Measurements from ENCODE around the gene MCRIP2. TPM values are rescaled to one million over a fixed set of nuclear protein-coding genes. Genes with fewer than 3 reads are reported as not detected.

MCRIP2 gene
- total and polyA plus RNA-seq, 3 donors from 2014 or later, result 78.2 to 134 (median 83.1) TPM

GRCh38 chr16:638836-639235 lies 2.8 kb upstream of the MCRIP2 start:
- 42 to 64% methylated on average over 6 to 9 of the region's 9 CpGs for WGBS, 2 donors
- Histone ChIP-seq H3K36me3 (ENCODE audit: low read depth, missing control alignments) (no peaks in the 10 kb centered on the region), H3K27me3 (no peaks in the 10 kb centered on the region), H3K9me3 (no peaks in the 10 kb centered on the region), H3K27ac (no peak overlapping the region), H3K4me3 (no peak overlapping the region), H3K4me1 (peaks cover 28% of the 10 kb centered on the region)
- TF ChIP-seq POLR2A (IDR thresholded peaks at IDR 0.05) (no peak), CTCF (IDR thresholded peaks at IDR 0.05) (no peak)
- DNase-seq, result no peak
- intact Hi-C loops (cut with DNase I; ENCODE audit: low total_unique reads), result loop anchor here (10.0 kb wide), 1 partner anchor 54 kb away; no protein-coding TSS in a partner anchor

GRCh38 chr16:640614-641013 lies 1.0 kb upstream of the MCRIP2 start:
- Histone ChIP-seq H3K27ac (no peak overlapping the region), H3K27me3 (no peaks in the 10 kb centered on the region), H3K4me1 (peaks cover 24% of the 10 kb centered on the region), H3K9me3 (no peaks in the 10 kb centered on the region), H3K4me3 (no peak overlapping the region), H3K36me3 (ENCODE audit: low read depth, missing control alignments) (no peaks in the 10 kb centered on the region)
- 40 to 83% methylated on average over 1 to 5 of the region's 5 CpGs for WGBS, 2 donors
- no peak for TF ChIP-seq POLR2A (IDR thresholded peaks at IDR 0.05)
- TF ChIP-seq CTCF (IDR thresholded peaks at IDR 0.05), result no peak
- intact Hi-C loops (cut with DNase I; ENCODE audit: low total_unique reads), result no loop called here
- DNase-seq, result no peak

- Histone ChIP-seq H3K27ac (peak overlapping the region; percentile 72 to 89), H3K27me3 (no peaks in the 10 kb centered on the region), H3K36me3 (ENCODE audit: low read depth, missing control alignments) (no peaks in the 10 kb centered on the region), H3K9me3 (no peaks in the 10 kb centered on the region), H3K4me3 (peak overlapping the region; percentile 72 to 74), H3K4me1 (peaks cover 18% of the 10 kb centered on the region)
- DNase-seq, result peak; percentile 85
- no peak for TF ChIP-seq POLR2A (IDR thresholded peaks at IDR 0.05)
- no peak for TF ChIP-seq CTCF (IDR thresholded peaks at IDR 0.05)
- intact Hi-C loops (cut with DNase I; ENCODE audit: low total_unique reads), result no loop called here
- WGBS, 2 donors, result 2 to 3% methylated on average over 8 to 52 of the region's 72 CpGs
These were observed 791 bp downstream of the MCRIP2 start for GRCh38 chr16:642189-643049.

GRCh38 chr16:643050-643368 lies 1.4 kb downstream of the MCRIP2 start:
- Histone ChIP-seq H3K36me3 (ENCODE audit: low read depth, missing control alignments) (no peaks in the 10 kb centered on the region), H3K27ac (peak overlapping the region; percentile 72 to 89), H3K4me1 (peaks cover 18% of the 10 kb centered on the region), H3K9me3 (no peaks in the 10 kb centered on the region), H3K27me3 (no peaks in the 10 kb centered on the region), H3K4me3 (peak overlapping the region in 1 of 2 donors; percentile 72)
- intact Hi-C loops (cut with DNase I; ENCODE audit: low total_unique reads), result no loop called here
- DNase-seq, result no peak
- TF ChIP-seq POLR2A (IDR thresholded peaks at IDR 0.05), result no peak
- no peak for TF ChIP-seq CTCF (IDR thresholded peaks at IDR 0.05)
- whole genome bisulfite sequencing, 2 donors, result 76% methylated on average over 13 of the region's 13 CpGs; no CpG with 5 or more reads in 1 of the 2 donors

- no peaks in the 10 kb centered on the region for H3K27me3 ChIP-seq
- WGBS, 2 donors, result 87 to 89% methylated on average over 12 of the region's 12 CpGs
- TF ChIP-seq CTCF (IDR thresholded peaks at IDR 0.05) (no peak), POLR2A (IDR thresholded peaks at IDR 0.05) (no peak)
- no peak overlapping the region for H3K4me3 ChIP-seq
- intact Hi-C loops (cut with DNase I; ENCODE audit: low total_unique reads), result no loop called here
- H3K4me1 ChIP-seq, result peaks cover 20% of the 10 kb centered on the region
- H3K27ac ChIP-seq, result no peak overlapping the region
- no peaks in the 10 kb centered on the region for H3K36me3 ChIP-seq (ENCODE audit: low read depth, missing control alignments)
- no peak for DNase-seq
- no peaks in the 10 kb centered on the region for H3K9me3 ChIP-seq
These were observed 2.9 kb downstream of the MCRIP2 start for GRCh38 chr16:644556-644955.

Data from testis (tissue), 3 donors.